Vagina (tissue), 2 donors: ENCODE results near the gene G2E3. TPM values are rescaled to one million over a fixed set of nuclear protein-coding genes. Genes with fewer than 3 reads are reported as not detected.

Source experiments
- DNase-seq, 2 donors: peaks; one replicate each; pipeline ENCODE4 v3.0.0-alpha.2; 2017; ENCODE audit errors: extremely low spot score in 2 of 2
- H3K27ac ChIP-seq: fragments of 200-600 bp; sonication (generic); one replicate; pipeline ENCODE4 v1.5.1; 2019
- H3K27me3 ChIP-seq: fragments of 200-600 bp; sonication (generic); one replicate; pipeline ENCODE4 v1.5.1; 2019
- H3K36me3 ChIP-seq, 2 donors: fragments of 200-600 bp; sonication (generic); one replicate each; pipeline ENCODE4 v1.5.1; 2017 to 2019
- H3K4me1 ChIP-seq: fragments of 200-600 bp; sonication (generic); one replicate; pipeline ENCODE4 v1.5.1; 2019
- H3K4me3 ChIP-seq, 2 donors: fragments of 200-600 bp; sonication (generic); 1 replicate in 1 of 2; 2 replicates in 1 of 2; pipeline ENCODE4 v1.5.1; 2016 to 2019
- H3K9me3 ChIP-seq: fragments of 200-600 bp; sonication (generic); one replicate; pipeline ENCODE4 v1.5.1; 2019
- CTCF ChIP-seq, 3 experiments: fragments of 450-650 bp in 2 of 3; fragments of 200-600 bp in 1 of 3; sonication (generic) in 1 of 3; IDR thresholded peaks; one replicate each; pipeline ENCODE4 v1.5.1; 2017 to 2019; ENCODE audit warnings: antibody characterized with exemption in 3 of 3, mild to moderate bottlenecking in 2 of 3, moderate library complexity in 2 of 3
- POLR2A ChIP-seq, 2 donors: fragments of 450-650 bp; IDR thresholded peaks; one replicate each; pipeline ENCODE4 v1.6.1; 2017; ENCODE audit warnings: antibody characterized with exemption in 2 of 2, mild to moderate bottlenecking in 2 of 2, moderate library complexity in 2 of 2
- POLR2AphosphoS5 ChIP-seq, 2 donors: sonication (generic); formaldehyde crosslinking; IDR thresholded peaks; one replicate each; pipeline ENCODE4 v1.9.0; 2017; ENCODE audit warnings: antibody characterized with exemption in 2 of 2, mild to moderate bottlenecking in 2 of 2, low read depth in 1 of 2; ENCODE audit not compliant: insufficient read depth in 1 of 2
- intact Hi-C: fragments of 100-400 bp; cut with DNase I; formaldehyde crosslinking; loops from one replicate; pipeline ENCODE4 v1.15.1; 2023
- total RNA-seq: library from RNA; depleted of rRNA; stranded (reverse); fragments of >200 nt; gene quantifications from one replicate; pipeline ENCODE4 v1.2.3, GENCODE V29; 2016

Gene G2E3
- total RNA-seq, 1 donor from 2014 or later, result 7.4 TPM

DNA sequence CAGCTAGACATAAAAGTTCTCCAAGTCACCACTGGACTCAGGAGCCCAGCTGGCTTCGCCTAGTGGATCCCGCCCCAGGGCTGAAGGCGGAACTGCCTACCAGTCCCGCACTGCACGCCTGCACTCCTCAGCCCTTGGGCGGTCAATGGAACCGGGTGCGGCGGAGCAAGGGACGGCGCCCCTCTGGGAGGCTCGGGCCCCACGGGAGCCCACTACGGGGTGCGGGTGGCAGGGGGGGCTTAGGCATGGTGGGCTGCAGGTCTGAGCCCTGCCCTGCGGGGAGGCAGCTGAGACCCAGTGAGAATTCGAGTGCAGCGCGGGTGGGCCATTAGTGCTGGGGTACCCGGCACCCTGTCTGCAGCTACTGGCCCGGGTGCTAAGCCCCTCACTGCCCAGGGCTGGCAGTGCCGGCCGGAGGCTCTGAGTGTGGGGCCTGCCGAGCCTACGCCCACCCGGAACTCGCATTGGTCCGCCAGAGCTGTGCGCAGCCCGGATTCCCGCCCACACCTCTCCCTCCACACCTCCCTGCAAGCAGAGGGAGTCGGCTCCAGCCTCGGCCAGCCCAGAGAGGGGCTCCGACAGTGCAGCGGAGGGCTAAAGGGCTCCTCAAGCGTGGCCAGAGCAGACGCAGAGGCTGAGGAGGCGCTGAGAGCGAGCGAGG lies 11.4 kb upstream of the G2E3 start:
- no peak for DNase-seq
- no peaks in the 10 kb centered on the region for H3K4me1 ChIP-seq
- no peak for TF ChIP-seq POLR2A (IDR thresholded peaks at IDR 0.05)
- TF ChIP-seq CTCF (IDR thresholded peaks at IDR 0.05), result no peak
- no peak for TF ChIP-seq POLR2AphosphoS5 (IDR thresholded peaks at IDR 0.05; ENCODE audit: insufficient read depth in 1 of 2, low read depth in 1 of 2)
- H3K4me3 ChIP-seq, result no peak overlapping the region
- H3K36me3 ChIP-seq, result no peaks in the 10 kb centered on the region
- intact Hi-C loops, result no loop called here
- no peaks in the 10 kb centered on the region for H3K27me3 ChIP-seq
- H3K27ac ChIP-seq, result no peak overlapping the region
- no peaks in the 10 kb centered on the region for H3K9me3 ChIP-seq

DNA sequence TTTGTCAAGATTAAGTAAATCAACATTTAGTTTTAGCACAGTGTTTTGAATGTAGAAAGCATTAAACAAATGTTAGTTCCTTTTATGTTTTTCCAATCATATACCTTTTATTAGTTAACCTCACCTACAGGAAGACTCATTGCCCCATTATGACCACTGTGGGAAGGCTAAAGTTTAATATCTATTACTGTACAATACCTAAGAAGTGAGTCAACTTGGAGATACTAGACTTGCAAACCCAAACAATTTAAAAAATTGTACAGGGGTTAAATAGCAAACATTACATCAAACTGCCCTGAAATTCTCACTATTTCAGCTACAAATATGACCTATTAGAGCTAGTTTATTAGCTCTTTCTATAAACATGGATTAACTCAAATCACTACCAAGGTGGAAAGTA lies 8.6 kb upstream of the G2E3 start:
- H3K27ac ChIP-seq, result no peak overlapping the region
- intact Hi-C loops, result no loop called here
- H3K36me3 ChIP-seq, result no peaks in the 10 kb centered on the region
- H3K27me3 ChIP-seq, result no peaks in the 10 kb centered on the region
- H3K4me1 ChIP-seq, result no peaks in the 10 kb centered on the region
- DNase-seq, result no peak
- no peak for TF ChIP-seq POLR2AphosphoS5 (IDR thresholded peaks at IDR 0.05; ENCODE audit: insufficient read depth in 1 of 2, low read depth in 1 of 2)
- no peak for TF ChIP-seq CTCF (IDR thresholded peaks at IDR 0.05)
- no peak for TF ChIP-seq POLR2A (IDR thresholded peaks at IDR 0.05)
- H3K9me3 ChIP-seq, result no peaks in the 10 kb centered on the region
- no peak overlapping the region for H3K4me3 ChIP-seq

DNA sequence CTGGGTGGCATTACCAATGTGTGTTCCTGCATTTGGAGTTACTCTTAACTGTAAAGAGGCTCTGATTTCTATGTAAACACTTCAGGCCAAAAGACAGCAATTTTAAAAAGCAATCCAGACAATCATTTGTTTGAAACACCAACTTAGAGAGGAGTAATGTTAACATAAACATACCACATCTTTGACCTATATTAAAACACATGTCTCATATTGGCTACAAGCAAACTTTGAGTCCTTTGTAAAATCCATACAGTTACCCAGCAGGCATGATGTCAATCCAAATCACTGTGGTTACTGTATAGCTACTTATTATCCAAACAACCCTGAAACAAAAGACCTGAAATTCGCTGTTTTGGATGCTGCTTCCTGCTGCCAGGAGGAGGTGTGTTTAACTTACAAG lies 7.5 kb upstream of the G2E3 start:
- Histone ChIP-seq H3K36me3 (no peaks in the 10 kb centered on the region), H3K27ac (no peak overlapping the region), H3K4me1 (no peaks in the 10 kb centered on the region), H3K9me3 (no peaks in the 10 kb centered on the region), H3K27me3 (no peaks in the 10 kb centered on the region), H3K4me3 (no peak overlapping the region)
- intact Hi-C loops, result no loop called here
- TF ChIP-seq CTCF (IDR thresholded peaks at IDR 0.05), result no peak
- no peak for TF ChIP-seq POLR2A (IDR thresholded peaks at IDR 0.05)
- no peak for TF ChIP-seq POLR2AphosphoS5 (IDR thresholded peaks at IDR 0.05; ENCODE audit: insufficient read depth in 1 of 2, low read depth in 1 of 2)
- DNase-seq, result no peak

GRCh38 chr14:30553311-30553989 lies 5.5 kb upstream of the G2E3 start:
- Histone ChIP-seq H3K9me3 (no peaks in the 10 kb centered on the region), H3K36me3 (no peaks in the 10 kb centered on the region), H3K4me1 (no peaks in the 10 kb centered on the region), H3K27ac (no peak overlapping the region), H3K4me3 (no peak overlapping the region), H3K27me3 (no peaks in the 10 kb centered on the region)
- TF ChIP-seq POLR2AphosphoS5 (IDR thresholded peaks at IDR 0.05; ENCODE audit: insufficient read depth in 1 of 2, low read depth in 1 of 2) (no peak), POLR2A (IDR thresholded peaks at IDR 0.05) (no peak), CTCF (IDR thresholded peaks at IDR 0.05) (no peak)
- no peak for DNase-seq
- intact Hi-C loops, result no loop called here

DNA sequence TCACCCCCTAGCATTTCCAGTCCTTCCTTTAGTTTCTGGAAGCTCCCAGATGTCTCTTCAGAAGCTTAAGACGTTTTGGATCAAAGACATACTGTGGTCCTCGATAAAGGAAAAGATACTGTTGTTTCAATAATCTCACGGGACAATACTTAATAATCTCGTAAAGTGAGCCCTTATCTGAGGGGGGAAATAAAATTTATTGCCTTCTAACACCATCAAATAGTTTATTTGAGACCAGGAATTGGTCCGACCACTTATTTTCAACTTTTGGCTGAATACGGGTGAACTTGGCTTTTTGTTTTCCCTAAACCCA lies 640 bp upstream of the G2E3 start:
- H3K36me3 ChIP-seq, result no peaks in the 10 kb centered on the region
- no peaks in the 10 kb centered on the region for H3K9me3 ChIP-seq
- H3K4me3 ChIP-seq, result peak overlapping the region; percentile 92 to 98
- intact Hi-C loops, result no loop called here
- no peak for DNase-seq
- no peak for TF ChIP-seq POLR2AphosphoS5 (IDR thresholded peaks at IDR 0.05; ENCODE audit: insufficient read depth in 1 of 2, low read depth in 1 of 2)
- no peak for TF ChIP-seq CTCF (IDR thresholded peaks at IDR 0.05)
- no peak for TF ChIP-seq POLR2A (IDR thresholded peaks at IDR 0.05)
- peaks cover 30% of the 10 kb centered on the region for H3K4me1 ChIP-seq
- peak overlapping the region; percentile 90 for H3K27ac ChIP-seq
- H3K27me3 ChIP-seq, result no peaks in the 10 kb centered on the region
